Ramos (cell line): ENCODE data around the gene TCERG1L.

Experiments used
- in situ Hi-C: fragments of 300-500 bp; cut with MboI; formaldehyde crosslinking; loops from one replicate; pipeline ENCODE4 v1.14.3; 2022; ENCODE audit warnings: low sequenced_read_pairs; ENCODE audit not compliant: unreplicated experiment

Gene TCERG1L

DNA sequence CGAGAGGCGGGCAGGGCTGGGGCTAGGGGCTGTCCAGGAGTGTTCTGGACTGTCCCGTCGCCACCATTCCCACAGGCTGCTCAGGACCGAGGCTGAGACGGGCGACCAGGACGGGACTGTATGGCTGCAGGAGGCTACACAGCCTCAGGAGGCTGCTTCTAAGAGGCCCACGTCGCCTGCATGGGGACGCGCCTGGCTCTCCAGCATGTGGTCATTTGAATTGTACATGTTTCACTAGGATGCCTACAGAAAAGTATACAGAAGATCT is 216.3 kb downstream of the TCERG1L start:
- in situ Hi-C loops, result no loop called here

GRCh38 chr10:131094527-131095312 is 216.8 kb downstream of the TCERG1L start:
- in situ Hi-C loops, result no loop called here

DNA sequence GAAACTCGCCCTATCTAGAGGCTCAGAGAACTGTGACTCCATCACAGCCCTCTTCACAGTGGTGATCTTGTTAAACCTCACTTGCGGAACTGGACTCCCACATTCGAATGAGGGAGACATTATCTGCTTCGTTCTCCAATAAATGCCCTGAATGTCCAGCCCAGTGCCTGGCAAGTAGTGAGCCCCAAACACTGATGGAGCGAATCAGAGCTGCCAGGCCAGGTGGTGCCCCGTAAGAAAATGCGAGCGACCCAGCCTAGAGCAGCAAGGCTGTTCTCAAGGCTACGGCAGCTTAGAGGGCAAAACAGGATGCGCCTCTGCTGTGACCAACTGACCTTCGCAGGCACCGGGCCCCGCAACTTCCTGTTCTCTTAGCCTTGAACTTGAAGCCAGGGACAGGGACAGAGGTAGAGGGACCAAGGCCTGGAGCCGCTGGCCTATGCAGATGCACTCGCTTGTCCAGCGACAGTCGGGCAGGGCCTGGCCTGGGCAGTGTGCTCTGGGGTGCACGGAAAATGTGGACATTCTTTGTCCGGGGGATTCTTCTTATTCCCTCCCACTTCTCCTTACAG is 217.6 kb downstream of the TCERG1L start:
- in situ Hi-C loops, result no loop called here

- in situ Hi-C loops, result no loop called here
Measured at GRCh38 chr10:131093346-131093745, 218.2 kb downstream of the TCERG1L start.

GRCh38 chr10:131092876-131093275 is 218.6 kb downstream of the TCERG1L start:
- in situ Hi-C loops, result no loop called here

GRCh38 chr10:131092386-131092785 is 219.1 kb downstream of the TCERG1L start:
- in situ Hi-C loops, result no loop called here

- in situ Hi-C loops, result no loop called here
Measured at GRCh38 chr10:131091682-131092081, 219.8 kb downstream of the TCERG1L start.

- in situ Hi-C loops, result no loop called here
Measured at GRCh38 chr10:131090761-131091661, 220.5 kb downstream of the TCERG1L start.

DNA sequence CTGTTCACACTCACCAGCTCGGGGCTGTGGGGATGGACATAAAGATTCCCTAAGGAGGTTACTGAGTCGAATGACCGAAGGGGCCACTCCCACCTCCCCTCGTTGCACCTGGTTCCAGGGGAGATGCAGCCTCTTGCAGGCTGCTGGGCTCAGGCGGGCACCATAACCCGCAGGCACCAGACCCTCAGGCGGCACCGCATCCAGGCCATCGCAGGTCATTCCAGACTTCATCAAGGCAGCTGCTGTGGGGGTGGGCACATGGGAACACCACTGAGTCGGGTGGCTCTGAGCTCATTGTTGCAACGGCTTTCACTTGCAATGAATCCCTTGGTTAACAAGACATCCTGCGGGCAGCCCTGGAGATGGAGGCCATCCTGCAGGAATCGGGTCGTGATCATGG is 221.7 kb downstream of the TCERG1L start:
- in situ Hi-C loops, result no loop called here

- in situ Hi-C loops, result no loop called here
Measured at GRCh38 chr10:131089150-131089549, 222.4 kb downstream of the TCERG1L start.

DNA sequence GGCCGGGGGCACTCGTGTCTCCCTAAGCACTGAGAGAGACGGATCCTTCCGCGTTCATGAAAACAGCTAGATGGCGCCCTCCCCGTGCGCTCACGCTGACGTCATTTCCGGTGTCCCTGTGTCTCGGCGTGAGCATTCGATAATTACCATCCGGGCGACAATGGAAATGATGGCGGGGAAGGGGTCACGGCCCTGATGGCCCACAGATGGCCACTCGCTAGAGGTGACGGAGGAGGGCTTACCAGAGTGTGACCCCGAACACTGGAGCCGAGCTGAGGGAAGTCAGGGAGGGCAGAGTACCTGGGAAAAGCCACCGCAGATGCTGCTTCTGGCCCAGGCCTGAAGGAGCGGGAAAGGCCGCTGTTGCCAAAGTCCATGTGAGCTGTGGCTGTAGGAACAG is 222.9 kb downstream of the TCERG1L start:
- in situ Hi-C loops, result no loop called here

GRCh38 chr10:131087464-131088215 is 223.9 kb downstream of the TCERG1L start:
- in situ Hi-C loops, result no loop called here

DNA sequence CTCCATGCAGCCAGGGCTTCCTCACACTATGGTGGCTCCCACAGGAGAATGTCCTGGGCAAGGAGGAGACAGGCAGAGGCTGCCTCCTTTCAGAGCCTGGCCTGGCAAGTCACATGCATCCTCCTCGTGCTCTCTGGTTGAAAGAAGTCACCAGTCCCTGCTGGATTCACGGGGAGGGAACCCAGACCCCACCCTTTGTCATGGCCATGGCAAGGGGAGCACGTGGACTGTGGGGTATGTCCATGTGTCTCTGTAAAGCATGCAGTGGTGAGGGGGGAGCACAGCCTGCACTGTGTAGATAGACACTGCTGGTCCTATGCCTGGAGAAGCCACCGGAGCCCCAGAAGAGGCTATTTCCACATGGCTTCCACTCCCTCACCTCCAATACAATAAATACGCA is 225.0 kb downstream of the TCERG1L start:
- in situ Hi-C loops, result no loop called here

DNA sequence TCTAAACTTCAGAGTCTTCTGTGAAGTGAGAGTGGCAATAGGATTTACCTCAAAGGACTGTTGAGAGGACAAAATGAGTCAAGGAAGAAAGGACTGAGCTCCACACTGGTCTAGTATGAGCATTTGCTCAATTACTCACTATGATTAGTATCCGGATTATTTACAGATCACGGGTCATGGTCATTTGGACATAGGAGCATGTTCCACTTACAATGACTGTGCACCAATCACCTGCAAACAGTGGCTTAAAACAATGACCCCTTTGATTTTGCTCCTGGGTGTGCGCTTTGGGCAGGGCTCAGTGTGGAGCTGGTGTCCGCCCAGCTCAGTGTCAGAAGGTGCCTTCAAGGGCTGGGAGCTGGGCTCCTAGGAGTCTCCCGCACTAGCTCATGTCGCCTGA is 225.4 kb downstream of the TCERG1L start:
- in situ Hi-C loops, result no loop called here

DNA sequence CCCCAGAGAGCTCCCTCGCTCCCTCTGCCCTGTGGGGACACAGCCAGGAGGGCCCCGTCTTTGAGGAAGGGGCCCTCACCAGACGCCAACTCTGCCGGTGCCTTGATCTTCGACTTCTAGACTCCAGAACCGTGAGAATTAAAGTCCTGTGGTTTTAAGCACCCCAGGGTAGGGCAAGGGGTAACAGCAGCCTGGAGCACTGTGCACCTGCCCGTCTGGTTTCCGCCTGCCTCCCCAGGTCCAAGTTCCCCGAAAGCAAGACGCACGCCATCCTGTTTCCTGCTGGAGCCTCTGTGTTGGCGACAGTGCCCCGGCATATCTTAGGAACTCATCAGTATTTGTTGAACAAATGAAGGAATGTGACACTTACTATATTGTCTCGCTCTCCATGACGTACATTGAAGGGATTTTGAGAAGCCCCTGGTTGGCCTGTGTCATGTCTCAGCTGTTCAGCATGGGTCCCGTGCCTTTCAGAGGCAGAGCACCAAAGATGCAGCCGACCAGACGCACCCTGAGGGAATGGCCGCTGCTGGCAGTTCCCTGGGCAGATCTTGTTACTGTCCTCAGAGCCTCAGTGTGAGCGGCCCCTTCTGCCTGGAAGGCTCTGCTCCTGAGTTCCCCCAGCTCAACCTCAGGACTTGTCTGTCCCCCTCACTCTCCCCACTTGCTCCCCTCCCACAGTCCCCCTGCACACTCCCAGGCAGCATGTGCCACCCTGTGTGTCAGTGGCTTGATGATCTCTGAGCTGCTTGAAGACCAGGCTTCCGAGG is 226.2 kb downstream of the TCERG1L start:
- in situ Hi-C loops, result no loop called here

DNA sequence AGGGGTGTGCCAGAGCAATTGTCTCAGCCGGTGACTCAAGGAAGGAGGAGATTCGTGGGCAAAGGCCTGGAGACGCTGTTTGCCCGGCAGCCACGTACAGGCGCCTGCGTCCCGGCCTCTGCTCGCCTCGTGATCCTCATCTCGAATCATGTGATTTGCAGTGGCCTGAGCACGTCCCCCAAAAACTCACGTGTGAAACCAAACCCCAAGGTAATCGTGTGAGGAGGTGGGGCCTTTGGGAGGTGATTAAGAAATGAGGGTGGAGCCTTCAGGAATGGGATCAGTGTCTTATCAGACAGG is 226.8 kb downstream of the TCERG1L start:
- in situ Hi-C loops, result no loop called here

DNA sequence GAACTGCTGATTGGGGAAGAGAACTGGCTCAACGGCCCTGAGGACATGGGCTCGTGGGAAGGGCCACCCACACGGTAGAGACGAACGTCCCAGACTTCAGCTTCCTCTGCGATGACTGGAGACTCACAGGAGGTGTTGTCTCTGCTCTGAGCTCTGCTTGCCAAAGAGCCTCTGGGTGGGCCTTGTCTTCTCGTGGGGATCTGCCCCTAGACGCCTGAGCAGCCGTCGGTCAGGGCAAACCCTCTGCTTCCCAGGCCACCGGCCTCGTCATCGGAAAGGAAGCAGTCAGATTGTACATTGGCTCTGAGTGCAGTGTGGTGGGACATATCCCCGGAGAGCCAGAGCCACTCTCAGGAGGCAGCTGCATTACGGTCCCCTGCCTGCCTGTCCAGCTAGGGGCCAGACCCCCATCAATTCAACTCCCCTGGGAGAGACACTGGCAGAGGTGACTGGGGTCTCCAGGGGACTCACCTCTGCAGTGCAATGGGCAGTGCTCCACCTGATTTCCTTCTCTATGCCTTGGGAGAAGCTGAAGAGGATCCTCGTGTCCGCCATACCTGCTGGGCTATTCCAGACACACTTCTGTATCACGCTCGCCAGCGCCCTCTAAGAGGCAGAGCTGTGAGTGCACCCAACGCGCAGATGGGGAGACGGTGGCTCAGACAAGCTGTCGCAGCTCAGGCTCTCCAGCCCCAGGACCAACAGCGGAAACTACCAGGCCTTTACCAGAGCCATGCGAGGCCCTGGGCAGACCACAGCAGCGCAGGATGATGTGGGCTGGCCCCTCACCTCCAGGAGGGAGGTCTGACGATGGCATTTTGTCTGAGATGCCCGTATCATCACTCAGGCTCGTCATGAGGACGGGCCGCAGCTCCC is 227.4 kb downstream of the TCERG1L start:
- in situ Hi-C loops, result no loop called here

DNA sequence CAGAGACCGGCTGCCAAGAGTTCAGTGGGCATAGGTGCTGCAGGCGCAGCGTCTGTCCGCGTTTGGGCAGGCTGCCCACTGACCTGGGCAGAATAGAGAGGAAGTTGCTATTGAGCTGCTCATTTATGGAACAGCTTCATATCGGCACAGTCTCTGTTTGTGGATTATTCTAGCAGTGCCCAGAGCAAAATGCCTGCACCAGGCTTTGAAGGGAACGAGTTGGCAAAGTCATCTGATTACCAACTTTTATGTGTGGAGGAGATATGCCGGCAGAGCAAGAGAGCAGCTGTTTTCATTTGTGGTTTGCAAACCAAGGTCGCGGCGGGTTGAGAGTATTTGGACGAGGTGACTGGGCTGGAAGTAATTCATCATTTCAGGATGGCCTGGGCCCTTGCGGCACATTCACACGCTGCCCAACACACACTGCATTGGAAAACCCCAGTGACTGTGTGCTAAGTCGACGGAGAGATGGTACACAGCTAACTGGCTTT is 228.5 kb downstream of the TCERG1L start:
- in situ Hi-C loops, result no loop called here
